GM12873 (cell line): ENCODE results near the gene TH.

Source experiments
- CTCF ChIP-seq: IDR thresholded peaks from 2 replicates; pipeline ENCODE4 v1.5.1; 2012; ENCODE audit warnings: low read depth, mild to moderate bottlenecking, moderate library complexity, low read length, control low read depth; ENCODE audit not compliant: insufficient read depth; ENCODE audit errors: missing control alignments

Gene TH

GRCh38 chr11:2216400-2217064 is 44.9 kb upstream of the TH start:
- TF ChIP-seq CTCF: no peak

DNA sequence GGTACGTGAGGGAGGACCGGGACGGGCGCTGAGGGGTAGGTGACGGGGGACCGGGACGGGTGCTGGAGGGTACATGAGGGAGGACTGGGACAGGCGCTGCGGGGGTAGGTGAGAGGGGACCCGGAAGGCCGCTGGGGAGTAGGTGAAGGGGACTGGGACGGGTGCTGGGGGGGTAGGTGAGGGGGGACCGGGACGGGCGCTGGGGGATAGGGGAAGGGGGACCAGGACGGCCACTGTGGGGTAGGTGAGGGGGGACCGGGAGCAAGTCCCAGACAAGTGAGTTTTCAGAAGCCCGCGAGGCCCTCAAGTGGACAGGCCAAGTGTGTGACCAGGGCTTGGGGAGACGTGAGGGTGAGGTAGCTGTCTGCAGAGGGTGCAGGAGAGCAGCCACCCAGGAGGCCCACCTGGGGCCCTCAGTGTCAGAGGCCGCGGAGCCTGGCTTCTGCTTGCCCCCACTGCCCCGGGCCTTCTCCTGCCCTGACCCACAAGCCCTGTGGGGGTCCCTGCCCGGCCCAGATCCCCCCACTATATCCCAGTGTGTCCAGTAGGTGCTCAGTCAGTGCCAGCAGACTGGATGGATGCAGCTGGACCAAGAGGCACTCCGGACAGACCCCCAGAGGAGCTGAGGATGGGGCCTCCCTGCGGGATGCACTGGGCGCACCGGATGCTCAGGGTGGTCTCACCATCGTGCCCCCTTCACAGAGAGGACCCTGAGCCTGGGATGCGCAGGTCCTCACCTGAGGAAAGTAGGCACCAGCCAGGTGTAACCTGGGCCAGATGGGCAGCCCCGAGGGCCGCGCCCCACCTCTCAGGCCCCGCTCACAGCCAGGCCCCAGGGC is 44.2 kb upstream of the TH start:
- TF ChIP-seq CTCF: no peak

GRCh38 chr11:2215230-2215560 is 43.6 kb upstream of the TH start:
- no peak for TF ChIP-seq CTCF

DNA sequence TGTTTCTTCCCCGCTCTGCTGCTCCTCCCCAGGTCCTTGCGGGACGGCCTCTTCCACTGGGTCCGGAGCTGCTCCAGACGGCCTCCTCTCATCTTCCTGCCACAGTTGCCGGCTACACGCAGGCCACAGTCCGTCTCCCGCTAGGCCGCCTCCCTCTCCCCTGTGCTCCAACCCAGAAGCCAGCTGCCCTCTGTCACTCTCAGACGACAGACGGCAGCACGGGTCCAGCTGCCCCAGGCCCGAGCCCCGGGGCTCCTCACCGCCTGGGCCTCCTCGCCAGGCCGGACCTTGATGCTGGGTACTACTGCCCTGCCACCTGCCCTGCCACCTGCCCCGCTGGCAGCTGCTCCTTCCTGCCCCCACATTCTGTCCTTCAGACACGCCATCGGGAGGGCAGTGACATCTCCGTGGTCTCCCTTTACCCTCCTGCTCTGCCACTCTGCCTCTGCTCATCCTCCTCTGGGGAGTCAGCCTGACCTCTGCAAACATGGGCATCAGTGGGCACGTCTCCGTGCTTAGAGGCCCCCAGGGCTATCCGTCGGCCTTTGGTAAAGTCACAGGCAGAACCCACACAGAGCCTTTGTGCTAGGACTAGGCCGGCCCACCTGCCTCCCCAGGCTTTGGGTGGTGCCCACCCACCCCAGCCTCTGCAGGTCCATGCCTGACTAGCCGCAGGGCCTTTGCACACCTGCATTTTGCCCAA is 43.1 kb upstream of the TH start:
- TF ChIP-seq CTCF: no peak

GRCh38 chr11:2213890-2214526 is 42.4 kb upstream of the TH start:
- TF ChIP-seq CTCF: no peak

- no peak for TF ChIP-seq CTCF
Observed at GRCh38 chr11:2213384-2213842, 41.8 kb upstream of the TH start.
